NCI-H345 treated with DMSO at 0.1 percent for 48 hours (cell line): ENCODE measurements around the gene EIF1AY.
"Not testable (repeated sequence)": the region's sequence is repeated elsewhere in the genome, so short reads cannot be mapped to it uniquely, and the experiment has no call there.

Experiments
- DNase-seq: peaks from one replicate; lab custom pipeline; 2025; ENCODE audit not compliant: unreplicated experiment; lab: John Stamatoyannopoulos, UW

Gene EIF1AY

GRCh38 chrY:20575531-20576121, at the start of gene EIF1AY:
Gene EIF1AY (plus strand): TSS chrY:20575776. CDS start chrY:20575872, 96 bp downstream.
- DNase-seq: no peak

- DNase-seq: no peak
Observed at GRCh38 chrY:20528435-20528834, 47.1 kb upstream of the EIF1AY start.

DNA sequence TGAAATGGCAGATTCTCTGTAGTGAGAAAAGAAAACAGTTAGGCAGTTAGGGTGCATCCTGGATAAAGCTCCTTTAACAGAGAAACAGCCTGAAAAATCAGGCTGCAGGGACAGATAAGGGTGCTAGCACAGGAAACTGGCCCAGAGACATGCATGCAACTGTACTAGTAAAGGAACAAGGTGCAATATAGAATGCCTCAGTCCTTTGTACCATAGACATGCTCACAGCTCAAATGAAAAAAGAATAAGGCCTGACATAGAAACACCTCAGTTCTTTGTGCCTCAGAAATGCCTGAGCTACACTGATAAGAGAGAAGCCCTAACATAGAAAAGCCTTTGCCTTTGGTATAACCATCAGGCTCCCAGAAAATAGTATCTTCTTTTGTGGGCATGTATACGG, 37.4 kb upstream of the EIF1AY start:
- no peak for DNase-seq

DNA sequence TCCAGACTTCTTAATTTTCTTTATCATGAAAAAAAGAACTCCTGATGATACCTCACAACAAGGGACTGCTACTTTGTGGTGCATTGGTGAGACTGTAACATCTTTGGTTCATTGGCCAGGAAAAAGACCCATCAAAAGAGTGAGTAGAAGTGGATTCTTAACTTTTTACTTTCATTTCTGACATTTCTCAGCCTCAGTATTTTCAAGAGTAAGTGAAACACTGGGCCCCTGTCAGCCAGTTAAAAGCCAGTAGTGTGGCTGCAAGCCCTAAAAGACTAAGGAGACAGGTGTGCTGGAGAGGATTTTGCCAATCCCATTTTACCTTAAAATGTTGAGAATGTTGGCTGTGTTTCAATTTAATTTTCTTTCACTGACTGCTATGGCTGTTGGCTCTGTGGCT, 36.6 kb upstream of the EIF1AY start:
- DNase-seq: no peak

DNA sequence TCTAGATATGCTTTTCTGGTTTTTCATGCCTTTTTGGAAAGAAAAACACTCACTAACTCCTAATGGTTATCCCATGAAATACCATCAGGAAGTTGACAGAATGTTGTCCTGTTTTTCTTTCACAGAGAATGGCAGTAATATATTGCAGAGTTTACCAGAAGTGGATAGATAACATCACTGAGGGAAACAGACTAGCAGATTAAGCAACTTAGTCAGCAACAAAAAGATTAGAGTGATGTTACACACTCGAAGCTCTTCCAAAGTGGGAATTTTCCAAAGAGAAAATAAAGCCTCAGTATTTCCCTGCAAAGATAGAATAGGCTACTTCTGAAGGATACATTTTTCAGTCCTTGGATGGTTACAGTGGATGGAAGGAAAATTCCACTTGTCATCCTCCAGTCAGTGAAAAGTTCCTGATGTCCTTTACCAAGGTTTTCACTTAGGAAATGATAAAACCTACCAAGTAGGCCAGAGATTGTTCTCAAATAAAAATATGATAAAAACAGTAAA, 31.1 kb upstream of the EIF1AY start:
- no peak for DNase-seq

GRCh38 chrY:20546071-20546470, 29.5 kb upstream of the EIF1AY start:
- DNase-seq: no peak

DNA sequence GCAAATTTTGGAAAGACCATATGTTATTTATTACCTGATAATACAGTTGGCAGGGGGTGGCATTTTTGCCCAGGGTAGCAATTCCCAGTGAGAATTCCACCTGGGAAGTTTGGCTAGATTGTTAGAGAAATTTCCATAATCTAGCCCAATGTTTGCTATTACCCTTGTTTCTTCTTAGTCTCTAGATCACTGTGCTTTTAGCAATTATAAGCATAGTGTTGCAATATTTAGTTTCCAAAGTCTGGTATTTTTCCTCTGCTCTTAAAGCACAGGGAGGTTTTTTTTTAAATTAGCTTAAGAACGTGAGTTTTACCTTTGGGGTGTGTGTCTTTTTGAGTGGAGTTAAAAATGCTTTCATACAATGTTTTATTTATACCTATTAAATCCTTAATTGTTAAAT, 26.3 kb upstream of the EIF1AY start:
- no peak for DNase-seq

- no peak for DNase-seq
Observed at GRCh38 chrY:20551840-20552239, 23.7 kb upstream of the EIF1AY start.

DNA sequence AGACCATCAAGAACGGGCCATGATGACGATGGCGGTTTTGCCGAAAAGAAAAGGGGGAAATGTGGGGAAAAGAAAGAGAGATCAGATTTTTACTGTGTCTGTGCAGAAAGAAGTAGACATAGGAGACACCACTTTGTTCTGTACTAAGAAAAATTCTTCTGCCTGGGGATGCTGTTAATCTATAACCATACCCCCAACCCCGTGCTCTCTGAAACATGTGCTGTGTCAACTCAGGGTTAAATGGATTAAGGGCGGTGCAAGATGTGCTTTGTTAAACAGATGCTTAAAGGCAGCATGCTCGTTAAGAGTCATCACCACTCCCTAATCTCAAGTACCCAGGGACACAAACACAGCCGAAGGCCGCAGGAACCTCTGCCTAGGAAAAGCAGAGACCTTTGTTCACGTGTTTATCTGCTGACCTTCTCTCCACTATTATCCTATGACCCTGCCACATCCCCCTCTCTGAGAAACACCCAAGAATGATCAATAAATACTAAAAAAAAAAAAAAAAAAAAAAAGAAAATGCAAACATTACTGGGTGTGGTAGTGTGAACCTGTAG, 22.7 kb upstream of the EIF1AY start:
- not testable (repeated sequence) for DNase-seq

GRCh38 chrY:20555820-20556219, 19.8 kb upstream of the EIF1AY start:
- no peak for DNase-seq

DNA sequence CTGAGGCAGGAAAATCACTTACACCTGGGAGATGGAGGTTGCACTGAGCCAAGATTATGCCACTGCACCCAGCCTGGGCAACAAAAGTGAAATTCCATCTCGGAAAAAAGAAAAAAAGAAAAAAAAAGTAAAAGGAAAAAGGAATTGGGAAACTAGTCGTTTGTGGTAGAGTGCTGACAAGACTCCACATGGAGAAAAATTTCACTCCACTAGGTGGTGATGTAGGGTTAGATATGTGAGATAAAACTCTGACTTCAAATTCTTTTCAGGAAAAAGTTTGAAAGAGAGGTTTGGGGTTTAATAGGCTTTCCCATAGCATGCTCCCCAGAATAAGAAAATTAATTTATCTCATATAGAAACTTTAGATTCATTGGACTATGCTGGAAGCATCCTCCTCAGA, 16.9 kb upstream of the EIF1AY start:
- DNase-seq: no peak

GRCh38 chrY:20559873-20560512, 15.6 kb upstream of the EIF1AY start:
- no peak for DNase-seq

GRCh38 chrY:20571306-20571705, 4.3 kb upstream of the EIF1AY start:
- no peak for DNase-seq

- no peak for DNase-seq
Observed at GRCh38 chrY:20576506-20576905, 930 bp downstream of the EIF1AY start.

DNA sequence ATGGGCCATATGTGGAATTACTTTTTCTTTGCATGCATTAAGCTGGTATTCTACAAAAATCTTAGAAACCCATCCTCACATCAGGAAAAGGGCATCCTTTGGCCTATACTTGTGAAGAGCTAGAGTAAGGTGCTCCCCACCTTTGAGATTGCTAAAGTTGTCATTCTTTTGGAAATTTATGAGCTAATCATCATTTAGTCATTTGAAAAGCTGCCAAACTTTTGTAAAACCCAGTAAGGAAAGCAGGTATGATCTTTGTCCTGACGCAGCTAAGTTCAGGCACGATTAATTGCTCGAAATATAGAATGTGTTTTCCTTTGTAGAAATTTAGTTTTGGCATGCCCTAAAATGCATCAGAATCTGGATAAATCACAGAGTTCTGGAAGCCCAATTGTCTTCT, 2.6 kb downstream of the EIF1AY start:
- no peak for DNase-seq

- no peak for DNase-seq
Observed at GRCh38 chrY:20581687-20582086, 6.1 kb downstream of the EIF1AY start.

- DNase-seq: no peak
Observed at GRCh38 chrY:20586161-20586560, 10.6 kb downstream of the EIF1AY start.
